ENCODE data around the gene NTSR1. TPM values are rescaled to one million over a fixed set of nuclear protein-coding genes. Genes with fewer than 3 reads are reported as not detected.
A peak's percentile ranks its signal among the peaks of the same experiment; 100 is the strongest.

The NTSR1 gene
- total RNA-seq, 1 donor from 2014 or later, result not detected

- CTCF ChIA-PET, result interaction anchor here (0.7 to 2.2 kb wide), 9 partner anchors 11 to 308 kb away, joined by 3 to 11 read pairs (median 4); partner anchors contain the start of genes MRGBP and SLCO4A1
- ATAC-seq (ENCODE audit: low read depth), result no peak
- TF ChIP-seq, protein P1, sequence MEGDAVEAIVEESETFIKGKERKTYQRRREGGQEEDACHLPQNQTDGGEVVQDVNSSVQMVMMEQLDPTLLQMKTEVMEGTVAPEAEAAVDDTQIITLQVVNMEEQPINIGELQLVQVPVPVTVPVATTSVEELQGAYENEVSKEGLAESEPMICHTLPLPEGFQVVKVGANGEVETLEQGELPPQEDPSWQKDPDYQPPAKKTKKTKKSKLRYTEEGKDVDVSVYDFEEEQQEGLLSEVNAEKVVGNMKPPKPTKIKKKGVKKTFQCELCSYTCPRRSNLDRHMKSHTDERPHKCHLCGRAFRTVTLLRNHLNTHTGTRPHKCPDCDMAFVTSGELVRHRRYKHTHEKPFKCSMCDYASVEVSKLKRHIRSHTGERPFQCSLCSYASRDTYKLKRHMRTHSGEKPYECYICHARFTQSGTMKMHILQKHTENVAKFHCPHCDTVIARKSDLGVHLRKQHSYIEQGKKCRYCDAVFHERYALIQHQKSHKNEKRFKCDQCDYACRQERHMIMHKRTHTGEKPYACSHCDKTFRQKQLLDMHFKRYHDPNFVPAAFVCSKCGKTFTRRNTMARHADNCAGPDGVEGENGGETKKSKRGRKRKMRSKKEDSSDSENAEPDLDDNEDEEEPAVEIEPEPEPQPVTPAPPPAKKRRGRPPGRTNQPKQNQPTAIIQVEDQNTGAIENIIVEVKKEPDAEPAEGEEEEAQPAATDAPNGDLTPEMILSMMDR (IDR thresholded peaks at IDR 0.05), result no peak
- Mint-ChIP-seq H3K4me3 (peak overlapping the region; percentile 38), H3K4me1 (peaks cover 31% of the 10 kb centered on the region), H3K27me3 (no peaks in the 10 kb centered on the region), H3K36me3 (ENCODE audit: low read depth) (peaks cover 56% of the 10 kb centered on the region), H3K27ac (no peak overlapping the region), H3K9me3 (no peaks in the 10 kb centered on the region)
- POLR2A ChIA-PET, result interaction anchor here (1.0 to 1.6 kb wide), 3 partner anchors 9 to 505 kb away, joined by 3 to 4 read pairs (median 3); partner anchors contain the start of gene COL9A3
- intact Hi-C loops (cut with micrococcal nuclease), result loop anchor here (1.0 to 5.0 kb wide), 7 partner anchors 11 to 505 kb away; partner anchors contain the start of genes ADRM1, BHLHE23 and MRGBP
- DNase-seq, result no peak
Observed at GRCh38 chr20:62807444-62808210, 99.0 kb downstream of the NTSR1 start.

DNA sequence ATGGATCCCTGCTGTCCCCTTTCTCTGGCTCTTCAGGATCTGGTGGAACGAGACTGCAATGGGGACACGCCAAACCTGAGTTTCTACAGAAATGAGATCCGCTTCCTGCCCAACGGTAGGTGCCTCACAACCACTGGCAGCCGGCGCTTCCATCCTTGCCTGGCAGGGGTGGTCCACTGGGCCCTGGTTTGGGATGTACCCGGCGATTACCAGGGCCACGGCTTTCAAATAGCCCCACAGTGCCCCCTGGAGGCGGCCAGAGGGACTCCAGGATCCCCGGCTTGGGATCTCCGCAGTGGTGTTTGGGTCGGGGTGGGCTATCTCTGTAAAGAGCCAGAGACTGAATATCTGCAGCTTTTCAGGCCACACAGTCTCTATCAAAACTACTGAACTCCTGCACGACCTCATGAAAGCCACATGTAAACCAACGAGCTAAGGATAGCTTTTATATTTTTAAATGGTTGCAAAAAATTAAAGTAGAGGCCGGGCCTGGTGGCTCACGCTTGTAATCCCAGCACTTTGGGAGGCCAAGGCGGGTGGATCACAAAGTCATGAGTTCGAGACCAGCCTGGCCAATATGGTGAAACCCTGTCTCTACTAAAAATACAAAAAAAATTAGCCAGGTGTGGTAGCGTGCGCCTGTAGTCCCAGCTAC is 99.7 kb downstream of the NTSR1 start:
- TF ChIP-seq, protein P1 (IDR thresholded peaks at IDR 0.05), result peak; percentile 48
- H3K27me3 Mint-ChIP-seq, result no peaks in the 10 kb centered on the region
- ATAC-seq (ENCODE audit: low read depth) (peak; percentile 56), DNase-seq (peak; percentile 75)
- no peaks in the 10 kb centered on the region for H3K9me3 Mint-ChIP-seq
- H3K4me1 Mint-ChIP-seq, result peaks cover 31% of the 10 kb centered on the region
- POLR2A ChIA-PET, result interaction anchor here (0.5 to 1.6 kb wide), 4 partner anchors 8 to 506 kb away, joined by 3 to 4 read pairs (median 4); partner anchors contain the start of gene COL9A3
- CTCF ChIA-PET, result interaction anchor here (0.7 to 2.2 kb wide), 10 partner anchors 12 to 309 kb away, joined by 3 to 11 read pairs (median 4); partner anchors contain the start of genes MRGBP and SLCO4A1
- H3K27ac Mint-ChIP-seq, result peak overlapping the region; percentile 69
- peaks cover 59% of the 10 kb centered on the region for H3K36me3 Mint-ChIP-seq (ENCODE audit: low read depth)
- intact Hi-C loops (cut with micrococcal nuclease), result loop anchor here (1.0 to 5.0 kb wide), 7 partner anchors 10 to 506 kb away; partner anchors contain the start of genes ADRM1, BHLHE23 and MRGBP
- H3K4me3 Mint-ChIP-seq, result peak overlapping the region; percentile 48

GRCh38 chr20:62809530-62810428 is 101.1 kb downstream of the NTSR1 start:
- POLR2A ChIA-PET, result no interaction called here
- DNase-seq, result no peak
- peaks cover 27% of the 10 kb centered on the region for H3K4me1 Mint-ChIP-seq
- CTCF ChIA-PET, result no interaction called here
- TF ChIP-seq, protein P1 (IDR thresholded peaks at IDR 0.05), result no peak
- H3K36me3 Mint-ChIP-seq (ENCODE audit: low read depth), result peaks cover 53% of the 10 kb centered on the region
- H3K27ac Mint-ChIP-seq, result no peak overlapping the region
- H3K9me3 Mint-ChIP-seq, result no peaks in the 10 kb centered on the region
- intact Hi-C loops (cut with micrococcal nuclease), result loop anchor here (5.0 kb wide), 1 partner anchor 198 kb away; the partner anchor contains the start of gene BHLHE23
- no peaks in the 10 kb centered on the region for H3K27me3 Mint-ChIP-seq
- ATAC-seq (ENCODE audit: low read depth), result no peak
- no peak overlapping the region for H3K4me3 Mint-ChIP-seq

GRCh38 chr20:62811320-62811719 is 102.7 kb downstream of the NTSR1 start:
- TF ChIP-seq, protein P1 (IDR thresholded peaks at IDR 0.05), result no peak
- ATAC-seq (ENCODE audit: low read depth), result no peak
- H3K9me3 Mint-ChIP-seq, result no peaks in the 10 kb centered on the region
- no peak overlapping the region for H3K4me3 Mint-ChIP-seq
- H3K36me3 Mint-ChIP-seq (ENCODE audit: low read depth), result peaks cover 52% of the 10 kb centered on the region
- ChIA-PET CTCF (interaction anchor here (1.0 kb wide), 1 partner anchor 11 kb away, joined by 3 read pairs; no protein-coding TSS in a partner anchor), POLR2A (interaction anchor here (0.6 to 0.8 kb wide), 2 partner anchors 17 to 145 kb away, joined by 3 to 4 read pairs; no protein-coding TSS in a partner anchor)
- intact Hi-C loops (cut with micrococcal nuclease), result no loop called here
- peaks cover 10% of the 10 kb centered on the region for H3K27me3 Mint-ChIP-seq
- H3K4me1 Mint-ChIP-seq, result peaks cover 32% of the 10 kb centered on the region
- no peak overlapping the region for H3K27ac Mint-ChIP-seq
- no peak for DNase-seq
